ENCODE measurements around the gene SLC38A6. TPM values are rescaled to one million over a fixed set of nuclear protein-coding genes. Genes with fewer than 3 reads are reported as not detected.

The SLC38A6 gene
- total and polyA plus RNA-seq, 2 of the 8 experiments (the other 6 are each of a cell fraction or from before 2014, with no cell fraction given): 8.1 to 9.8 TPM

DNA sequence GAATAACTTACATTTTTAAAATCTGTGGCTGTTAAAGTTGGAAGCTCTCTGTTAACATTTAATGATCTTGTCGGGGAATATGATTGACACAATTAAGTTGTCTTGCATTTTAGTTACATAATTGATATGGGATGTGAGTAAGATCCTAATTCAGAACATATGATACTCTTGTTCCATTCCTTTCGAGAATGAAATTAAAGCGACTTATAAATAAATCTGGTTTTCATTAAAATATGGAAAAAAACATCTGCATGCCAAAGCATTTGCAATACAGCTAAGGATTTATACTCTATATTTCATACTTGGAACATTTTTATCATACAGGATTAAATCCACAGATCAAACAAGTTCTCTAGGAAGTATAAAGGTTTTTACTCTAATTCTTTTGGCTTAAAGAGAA is 52.0 kb downstream of the SLC38A6 start:
- no peaks in the 10 kb centered on the region for H3K23me2 ChIP-seq (ENCODE audit: low read depth, low read length)
- no peak overlapping the region for H3K4me2 ChIP-seq (ENCODE audit: insufficient read depth in 1 of 2, low read depth in 2 of 2, low read length in 2 of 2)
- no peak overlapping the region for H3K4ac ChIP-seq (replicated peaks; ENCODE audit: insufficient read length, low read depth, low read length)
- no peak overlapping the region for H2AFZ ChIP-seq (ENCODE audit: low read length)
- H4K91ac ChIP-seq (replicated peaks; ENCODE audit: insufficient read length, low read length): no peak overlapping the region
- no peak overlapping the region for H2BK20ac ChIP-seq (ENCODE audit: low read length)
- CTCF ChIA-PET (ENCODE audit: partially characterized antibody): interaction anchor here (0.8 to 0.9 kb wide), 2 partner anchors 241 to 408 kb away, joined by 3 to 5 read pairs; no protein-coding TSS in a partner anchor
- POLR2A ChIA-PET (ENCODE audit: partially characterized antibody): no interaction called here
- H3K18ac ChIP-seq (ENCODE audit: extremely low read depth, low read length): no peak overlapping the region
- no peak overlapping the region for H2BK12ac ChIP-seq (ENCODE audit: low read depth, low read length)
- H3K23ac ChIP-seq (ENCODE audit: insufficient read length): no peak overlapping the region
- H3K27me3 ChIP-seq (replicated peaks in 1 of 4; ENCODE audit: control insufficient read depth in 3 of 4, extremely low read depth in 1 of 4, insufficient read depth in 3 of 4, low read length in 3 of 4): no peaks in the 10 kb centered on the region
- H2BK5ac ChIP-seq (ENCODE audit: low read depth, low read length): no peak overlapping the region
- H3K14ac ChIP-seq (ENCODE audit: insufficient read length): no peak overlapping the region
- H3K79me1 ChIP-seq (ENCODE audit: low read depth, low read length): no peaks in the 10 kb centered on the region
- H3K4me1 ChIP-seq (replicated peaks in 1 of 4; ENCODE audit: control insufficient read depth in 3 of 4, insufficient read depth in 4 of 4, low read length in 3 of 4): no peaks in the 10 kb centered on the region
- no peak overlapping the region for H2BK15ac ChIP-seq (ENCODE audit: low read length)
- 91% methylated on average over 3 of the region's 3 CpGs; no CpG with 5 or more reads in 1 of the 2 experiments for WGBS, 2 experiments (ENCODE audit: extremely low coverage in 1 of 2, insufficient coverage in 1 of 2, insufficient read length in 1 of 2, insufficient replicate concordance in 2 of 2, low coverage in 1 of 2, low lambda C conversion rate in 2 of 2, missing lambda C conversion rate in 1 of 2)
- H4K5ac ChIP-seq (ENCODE audit: insufficient read length, low read depth, low read length): no peak overlapping the region
- H3K27ac ChIP-seq (ENCODE audit: low read depth, low read length): no peak overlapping the region
- FAIRE-seq: no peak
- H2AK5ac ChIP-seq (ENCODE audit: low read depth, low read length): no peak overlapping the region
- H3K9ac ChIP-seq (replicated peaks in 1 of 4; ENCODE audit: extremely low read depth in 1 of 4, low read depth in 3 of 4, low read length in 3 of 4): no peak overlapping the region
- H3K4me3 ChIP-seq (ENCODE audit: extremely low read depth in 1 of 4, insufficient read depth in 2 of 4, low read depth in 3 of 4, low read length in 4 of 4): no peak overlapping the region
- H3K9me3 ChIP-seq (ENCODE audit: insufficient read depth in 2 of 2, low read depth in 1 of 2, low read length in 1 of 2): no peaks in the 10 kb centered on the region
- no peak for DNase-seq (ENCODE audit: low read depth in 1 of 2, low spot score in 2 of 2)
- H3K79me2 ChIP-seq (ENCODE audit: control insufficient read depth in 1 of 2, insufficient read depth in 2 of 2, low read length in 2 of 2): no peaks in the 10 kb centered on the region
- H3K56ac ChIP-seq (replicated peaks; ENCODE audit: insufficient read length, low read depth, low read length): no peak overlapping the region
- no peak overlapping the region for H2BK120ac ChIP-seq (replicated peaks; ENCODE audit: low read depth, low read length)
- H3K36me3 ChIP-seq (ENCODE audit: control insufficient read depth in 2 of 4, insufficient read depth in 4 of 4, low read length in 3 of 4): no peaks in the 10 kb centered on the region
- no peak overlapping the region for H4K8ac ChIP-seq (ENCODE audit: extremely low read depth, insufficient read depth, low read length)
- H4K20me1 ChIP-seq (replicated peaks in 1 of 2; ENCODE audit: control insufficient read depth in 1 of 2, insufficient read depth in 2 of 2, low read length in 2 of 2): no peaks in the 10 kb centered on the region
- TF ChIP-seq SAP30 (IDR thresholded peaks at IDR 0.05; ENCODE audit: insufficient read depth, insufficient replicate concordance, low read length) (no peak), CEBPB (IDR thresholded peaks at IDR 0.05; ENCODE audit: low read depth, low read length) (no peak), HDAC2 (IDR thresholded peaks at IDR 0.05; ENCODE audit: borderline replicate concordance in 1 of 2, low read depth in 2 of 2, low read length in 2 of 2) (no peak), YY1 (IDR thresholded peaks at IDR 0.05; ENCODE audit: low read depth, low read length) (no peak), TBP (IDR thresholded peaks at IDR 0.05; ENCODE audit: low read depth, low read length) (no peak), RFX5 (IDR thresholded peaks at IDR 0.05; ENCODE audit: borderline replicate concordance, low read depth, low read length) (no peak), RNF2 (IDR thresholded peaks at IDR 0.05; ENCODE audit: borderline replicate concordance, low read depth, low read length, missing control alignments, poor library complexity, severe bottlenecking) (no peak), JUN (IDR thresholded peaks at IDR 0.05; ENCODE audit: low read depth, low read length) (no peak)
- TF ChIP-seq, protein P1, sequence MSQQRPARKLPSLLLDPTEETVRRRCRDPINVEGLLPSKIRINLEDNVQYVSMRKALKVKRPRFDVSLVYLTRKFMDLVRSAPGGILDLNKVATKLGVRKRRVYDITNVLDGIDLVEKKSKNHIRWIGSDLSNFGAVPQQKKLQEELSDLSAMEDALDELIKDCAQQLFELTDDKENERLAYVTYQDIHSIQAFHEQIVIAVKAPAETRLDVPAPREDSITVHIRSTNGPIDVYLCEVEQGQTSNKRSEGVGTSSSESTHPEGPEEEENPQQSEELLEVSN (IDR thresholded peaks at IDR 0.05): no peak
